HAP-1 (cell line): ENCODE measurements around the gene F5.

Experiments
- DNase-seq, 2 experiments: peaks; one replicate each; pipeline ENCODE4 v3.0.0-alpha.2; 2016 to 2020; ENCODE audit warnings: low spot score in 2 of 2
- H3K27me3 ChIP-seq: fragments of 250-450 bp; sonication (Bioruptor Pico); 2 replicates; pipeline ENCODE4 v1.5.1; 2020; ENCODE audit warnings: low read depth, mild to moderate bottlenecking, moderate library complexity
- H3K36me3 ChIP-seq: fragments of 250-450 bp; sonication (Bioruptor Pico); replicated peaks from 2 replicates; pipeline ENCODE4 v1.5.1; 2020; ENCODE audit warnings: mild to moderate bottlenecking
- H3K4me1 ChIP-seq: fragments of 250-450 bp; sonication (Bioruptor Pico); 2 replicates; pipeline ENCODE4 v1.5.1; 2020; ENCODE audit warnings: mild to moderate bottlenecking
- H3K4me3 ChIP-seq: fragments of 250-450 bp; sonication (Bioruptor Pico); 2 replicates; pipeline ENCODE4 v1.5.1; 2020; ENCODE audit warnings: mild to moderate bottlenecking, moderate library complexity
- H3K9me3 ChIP-seq: fragments of 250-450 bp; sonication (Bioruptor Pico); 2 replicates; pipeline ENCODE4 v1.5.1; 2020; ENCODE audit warnings: mild to moderate bottlenecking, moderate library complexity
- in situ Hi-C: fragments of 300-500 bp; cut with MboI; formaldehyde crosslinking; loops from 3 replicates; pipeline ENCODE4 v1.14.3; 2020; ENCODE audit warnings: low sequenced_read_pairs, inconsistent platforms, mixed read lengths

Gene F5

GRCh38 chr1:169576241-169576934 lies 9.9 kb downstream of the F5 start:
- Histone ChIP-seq H3K4me3 (no peak overlapping the region), H3K9me3 (no peaks in the 10 kb centered on the region), H3K27me3 (0 out of 2 replicates have a peak, but pooled peaks cover 3% of the 10 kb centered on the region), H3K36me3 (no peaks in the 10 kb centered on the region), H3K4me1 (no peaks in the 10 kb centered on the region)
- in situ Hi-C loops, result no loop called here
- no peak for DNase-seq

- Histone ChIP-seq H3K9me3 (no peaks in the 10 kb centered on the region), H3K27me3 (peaks cover 6% of the 10 kb centered on the region; the same call in 1 of the 2 replicates), H3K36me3 (no peaks in the 10 kb centered on the region), H3K4me1 (no peaks in the 10 kb centered on the region), H3K4me3 (no peak overlapping the region)
- no peak for DNase-seq
- in situ Hi-C loops, result no loop called here
Observed at GRCh38 chr1:169574336-169574735, 11.9 kb downstream of the F5 start.

GRCh38 chr1:169572187-169572586 lies 14.1 kb downstream of the F5 start:
- in situ Hi-C loops, result no loop called here
- no peaks in the 10 kb centered on the region for H3K4me1 ChIP-seq
- H3K36me3 ChIP-seq, result no peaks in the 10 kb centered on the region
- peaks cover 17% of the 10 kb centered on the region for H3K27me3 ChIP-seq
- no peak for DNase-seq
- H3K4me3 ChIP-seq, result no peak overlapping the region
- no peaks in the 10 kb centered on the region for H3K9me3 ChIP-seq

- no peaks in the 10 kb centered on the region for H3K9me3 ChIP-seq
Observed at GRCh38 chr1:169571450-169571849, 14.8 kb downstream of the F5 start.

GRCh38 chr1:169570172-169570574 lies 16.1 kb downstream of the F5 start:
- Histone ChIP-seq H3K4me3 (no peak overlapping the region), H3K27me3 (peaks cover 17% of the 10 kb centered on the region), H3K36me3 (no peaks in the 10 kb centered on the region), H3K4me1 (no peaks in the 10 kb centered on the region), H3K9me3 (no peaks in the 10 kb centered on the region)
- in situ Hi-C loops, result no loop called here
- DNase-seq, result no peak

More at GRCh38 chr1:169571450-169571849, 14.8 kb downstream of the F5 start:
- Histone ChIP-seq H3K36me3 (no peaks in the 10 kb centered on the region), H3K4me3 (no peak overlapping the region), H3K27me3 (peaks cover 17% of the 10 kb centered on the region), H3K4me1 (no peaks in the 10 kb centered on the region)
- in situ Hi-C loops, result no loop called here
- DNase-seq, result no peak

GRCh38 chr1:169568497-169568896 lies 17.8 kb downstream of the F5 start:
- H3K27me3 ChIP-seq, result peaks cover 17% of the 10 kb centered on the region
- DNase-seq, result no peak
- no peaks in the 10 kb centered on the region for H3K9me3 ChIP-seq
- H3K4me3 ChIP-seq, result no peak overlapping the region
- in situ Hi-C loops, result no loop called here
- no peaks in the 10 kb centered on the region for H3K36me3 ChIP-seq
- no peaks in the 10 kb centered on the region for H3K4me1 ChIP-seq

GRCh38 chr1:169565335-169566271 lies 20.7 kb downstream of the F5 start:
- Histone ChIP-seq H3K9me3 (no peaks in the 10 kb centered on the region), H3K4me3 (no peak overlapping the region), H3K4me1 (no peaks in the 10 kb centered on the region), H3K27me3 (peaks cover 17% of the 10 kb centered on the region), H3K36me3 (no peaks in the 10 kb centered on the region)
- in situ Hi-C loops, result no loop called here
- DNase-seq, result no peak

- no peak overlapping the region for H3K4me3 ChIP-seq
- H3K4me1 ChIP-seq, result no peaks in the 10 kb centered on the region
- H3K9me3 ChIP-seq, result no peaks in the 10 kb centered on the region
- peaks cover 5% of the 10 kb centered on the region; the same call in 1 of the 2 replicates for H3K27me3 ChIP-seq
- in situ Hi-C loops, result no loop called here
- H3K36me3 ChIP-seq, result no peaks in the 10 kb centered on the region
- DNase-seq, result no peak
Observed at GRCh38 chr1:169563650-169564049, 22.6 kb downstream of the F5 start.

GRCh38 chr1:169563019-169563615 lies 23.2 kb downstream of the F5 start:
- 0 out of 2 replicates have a peak, but pooled peaks cover 3% of the 10 kb centered on the region for H3K4me1 ChIP-seq
- 0 out of 2 replicates have a peak, but pooled peaks cover 4% of the 10 kb centered on the region for H3K27me3 ChIP-seq
- in situ Hi-C loops, result no loop called here
- no peaks in the 10 kb centered on the region for H3K9me3 ChIP-seq
- H3K4me3 ChIP-seq, result no peak overlapping the region
- H3K36me3 ChIP-seq, result no peaks in the 10 kb centered on the region
- no peak for DNase-seq

GRCh38 chr1:169561692-169562091 lies 24.6 kb downstream of the F5 start:
- Histone ChIP-seq H3K4me3 (no peak overlapping the region), H3K9me3 (no peaks in the 10 kb centered on the region), H3K27me3 (0 out of 2 replicates have a peak, but pooled peaks cover 2% of the 10 kb centered on the region), H3K36me3 (no peaks in the 10 kb centered on the region), H3K4me1 (peaks cover 10% of the 10 kb centered on the region)
- no peak for DNase-seq
- in situ Hi-C loops, result no loop called here

GRCh38 chr1:169557131-169557530 lies 29.1 kb downstream of the F5 start:
- H3K36me3 ChIP-seq, result no peaks in the 10 kb centered on the region
- H3K27me3 ChIP-seq, result 0 out of 2 replicates have a peak, but pooled peaks cover 2% of the 10 kb centered on the region
- no peak overlapping the region for H3K4me3 ChIP-seq
- H3K9me3 ChIP-seq, result no peaks in the 10 kb centered on the region
- DNase-seq, result no peak
- H3K4me1 ChIP-seq, result peaks cover 10% of the 10 kb centered on the region
- in situ Hi-C loops, result no loop called here

GRCh38 chr1:169550294-169550693 lies 36.0 kb downstream of the F5 start:
- no peaks in the 10 kb centered on the region for H3K36me3 ChIP-seq
- no peaks in the 10 kb centered on the region; the same call in 1 of the 2 replicates for H3K4me1 ChIP-seq
- H3K9me3 ChIP-seq, result no peaks in the 10 kb centered on the region
- no peak overlapping the region for H3K4me3 ChIP-seq
- in situ Hi-C loops, result no loop called here
- H3K27me3 ChIP-seq, result 0 out of 2 replicates have a peak, but pooled peaks cover 5% of the 10 kb centered on the region
- DNase-seq, result peak in 1 of 2 experiments; percentile 27

GRCh38 chr1:169548282-169548681 lies 38.0 kb downstream of the F5 start:
- no peak overlapping the region for H3K4me3 ChIP-seq
- H3K9me3 ChIP-seq, result no peaks in the 10 kb centered on the region
- no peak for DNase-seq
- no peaks in the 10 kb centered on the region for H3K36me3 ChIP-seq
- no peaks in the 10 kb centered on the region; the same call in 1 of the 2 replicates for H3K4me1 ChIP-seq
- in situ Hi-C loops, result no loop called here
- H3K27me3 ChIP-seq, result peaks cover 5% of the 10 kb centered on the region; the same call in 1 of the 2 replicates
